LHCN-M2 (cell line): Measurements from ENCODE around the gene TTC12. TPM values are rescaled to one million over a fixed set of nuclear protein-coding genes. Genes with fewer than 3 reads are reported as not detected.

ENCODE experiments used
- DNase-seq: peaks from one replicate; pipeline ENCODE4 v3.0.0-alpha.2; 2012; ENCODE audit warnings: low read depth
- polyA plus RNA-seq: library from polyadenylated mRNA; unstranded; fragments of >200 nt; gene quantifications from one replicate; pipeline ENCODE4 v1.2.1, GENCODE V29; 2012; ENCODE audit warnings: missing spikeins
- total RNA-seq: library from RNA; depleted of rRNA; stranded (reverse); fragments of >200 nt; gene quantifications from 2 replicates; pipeline ENCODE4 v1.2.3, GENCODE V29; 2014; rRNA removed

TTC12 gene, protein sequence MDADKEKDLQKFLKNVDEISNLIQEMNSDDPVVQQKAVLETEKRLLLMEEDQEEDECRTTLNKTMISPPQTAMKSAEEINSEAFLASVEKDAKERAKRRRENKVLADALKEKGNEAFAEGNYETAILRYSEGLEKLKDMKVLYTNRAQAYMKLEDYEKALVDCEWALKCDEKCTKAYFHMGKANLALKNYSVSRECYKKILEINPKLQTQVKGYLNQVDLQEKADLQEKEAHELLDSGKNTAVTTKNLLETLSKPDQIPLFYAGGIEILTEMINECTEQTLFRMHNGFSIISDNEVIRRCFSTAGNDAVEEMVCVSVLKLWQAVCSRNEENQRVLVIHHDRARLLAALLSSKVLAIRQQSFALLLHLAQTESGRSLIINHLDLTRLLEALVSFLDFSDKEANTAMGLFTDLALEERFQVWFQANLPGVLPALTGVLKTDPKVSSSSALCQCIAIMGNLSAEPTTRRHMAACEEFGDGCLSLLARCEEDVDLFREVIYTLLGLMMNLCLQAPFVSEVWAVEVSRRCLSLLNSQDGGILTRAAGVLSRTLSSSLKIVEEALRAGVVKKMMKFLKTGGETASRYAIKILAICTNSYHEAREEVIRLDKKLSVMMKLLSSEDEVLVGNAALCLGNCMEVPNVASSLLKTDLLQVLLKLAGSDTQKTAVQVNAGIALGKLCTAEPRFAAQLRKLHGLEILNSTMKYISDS
- 14.0 and 15.2 TPM in 2 replicates for total RNA-seq
- polyA plus RNA-seq, result 8.1 TPM

DNA sequence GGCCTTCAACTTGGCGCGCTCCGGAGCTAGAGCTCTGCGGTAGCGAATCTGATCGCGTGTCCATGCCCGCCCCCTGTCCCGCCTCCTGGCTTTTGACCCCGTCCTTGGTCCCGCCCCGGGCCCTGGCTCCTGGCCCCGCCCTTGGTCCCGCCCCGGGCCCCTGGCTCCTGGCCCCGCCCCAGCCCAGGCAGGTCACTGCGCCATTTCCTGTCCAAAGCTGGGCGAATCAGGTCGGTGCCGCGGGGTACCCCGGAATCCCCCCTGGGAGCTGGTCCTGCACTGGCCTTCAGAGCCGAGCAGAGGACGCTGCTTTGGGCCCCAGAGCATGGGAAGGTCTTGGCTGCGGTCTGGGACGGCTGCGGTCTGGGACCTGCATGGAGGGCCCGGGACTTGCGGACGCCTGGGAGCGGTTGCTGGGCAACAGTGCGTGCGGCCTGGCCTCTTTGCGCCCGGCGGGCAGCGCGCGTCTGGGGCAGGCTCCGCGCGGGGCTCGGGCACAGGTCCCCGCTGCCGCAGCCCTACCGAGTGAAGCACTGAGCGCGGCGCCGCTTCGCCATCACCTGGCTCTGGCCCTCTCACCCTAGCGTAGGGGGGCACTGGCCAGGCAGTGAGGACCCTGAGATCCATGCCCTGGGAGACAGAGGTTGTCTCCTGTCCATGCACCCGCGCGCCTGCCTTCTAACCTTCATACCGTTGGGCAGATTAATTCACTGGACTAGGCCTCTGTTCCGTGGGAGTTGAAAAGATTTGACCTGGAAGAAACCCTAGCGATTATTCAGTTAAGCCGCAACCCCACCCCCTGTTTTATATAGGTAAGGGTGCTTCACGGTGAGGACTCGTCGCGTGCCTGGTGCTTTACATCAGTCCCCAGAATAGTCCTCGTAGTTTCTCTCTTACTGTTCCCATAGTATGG, at the start of gene TTC12:
TSS of gene TTC12 (plus strand) at position 195 of the 913 bp plus-strand sequence. CDS start 1,675 bp downstream, outside the sequence.
- peak; percentile 92 for DNase-seq

DNA sequence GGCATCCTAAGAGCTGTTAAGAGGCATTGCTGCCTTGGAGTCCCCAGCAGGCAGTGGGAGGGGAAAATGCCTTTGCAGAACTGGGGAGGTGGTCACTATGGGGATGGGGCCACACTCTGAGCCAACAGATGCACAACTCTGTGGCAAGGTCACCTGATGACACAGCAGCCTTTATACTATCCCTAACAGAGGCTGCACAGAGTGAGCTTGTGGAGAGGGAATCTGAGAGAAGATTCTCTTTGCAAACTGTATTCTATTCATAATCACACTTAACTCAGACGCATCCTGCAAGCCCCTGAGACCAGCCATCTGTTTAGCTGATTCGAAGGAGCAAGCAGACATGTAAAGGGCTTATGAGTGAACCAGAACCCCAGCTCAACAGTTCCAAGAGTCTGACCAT, 49.0 kb upstream of the TTC12 start:
- no peak for DNase-seq

DNA sequence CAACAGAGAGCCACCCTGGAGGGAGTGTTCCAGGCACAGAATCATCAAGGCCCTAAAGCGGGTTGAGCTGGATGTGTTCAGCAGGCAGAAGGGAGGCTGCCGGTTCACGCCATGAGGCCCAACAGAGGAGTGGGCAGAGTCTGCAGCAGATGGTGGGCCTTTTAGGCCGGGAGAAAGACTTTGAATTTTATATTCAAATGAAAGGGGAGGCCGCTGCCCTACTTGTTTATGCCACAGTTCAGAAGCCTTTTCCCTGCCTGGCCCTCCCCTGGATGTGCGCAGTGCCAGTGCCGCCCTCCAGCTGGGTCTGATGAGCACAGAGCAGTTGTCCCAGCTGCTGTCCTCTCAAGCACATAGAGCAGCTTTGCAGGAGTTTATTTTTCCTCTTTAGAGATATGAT, 46.9 kb upstream of the TTC12 start:
- no peak for DNase-seq

DNA sequence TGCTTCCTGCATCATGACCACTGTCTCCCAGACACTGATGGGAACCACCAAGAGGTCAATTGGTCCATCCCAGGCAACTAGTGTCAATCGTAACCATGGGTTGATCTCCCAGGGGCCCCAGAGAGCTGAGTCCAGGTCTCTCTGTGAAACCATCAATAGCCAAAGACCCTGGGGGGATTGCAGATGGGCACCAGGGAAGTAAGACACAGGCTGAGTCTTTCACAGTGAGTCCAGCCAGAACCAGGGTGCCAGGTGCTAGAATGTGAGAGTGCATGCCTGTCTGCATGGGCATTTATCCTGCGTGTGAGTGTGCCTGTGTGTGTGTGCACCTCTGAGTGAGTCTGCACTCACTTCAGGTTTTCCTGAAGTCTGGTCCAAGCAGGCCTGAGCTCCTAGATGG, 45.3 kb upstream of the TTC12 start:
- DNase-seq, result no peak

DNA sequence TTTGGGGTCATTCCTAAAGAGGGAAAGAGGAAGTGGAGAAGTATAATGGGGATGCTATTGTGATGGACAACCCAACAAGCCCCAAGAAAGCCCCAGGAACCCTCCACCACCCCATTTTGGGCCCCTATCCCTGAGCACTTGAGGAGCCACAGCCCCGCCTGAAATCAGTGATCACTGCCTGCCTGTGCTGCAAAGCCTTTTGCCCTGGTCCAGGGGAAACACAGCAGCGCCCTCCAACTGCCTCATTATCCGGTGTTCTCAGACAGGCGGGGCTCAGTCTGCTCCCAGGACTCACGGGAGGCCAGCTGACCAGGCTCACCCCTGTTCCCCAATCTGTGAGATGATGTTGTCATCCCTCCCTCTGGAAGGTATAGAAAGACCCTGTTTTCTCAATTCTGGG, 44.7 kb upstream of the TTC12 start:
- no peak for DNase-seq

DNA sequence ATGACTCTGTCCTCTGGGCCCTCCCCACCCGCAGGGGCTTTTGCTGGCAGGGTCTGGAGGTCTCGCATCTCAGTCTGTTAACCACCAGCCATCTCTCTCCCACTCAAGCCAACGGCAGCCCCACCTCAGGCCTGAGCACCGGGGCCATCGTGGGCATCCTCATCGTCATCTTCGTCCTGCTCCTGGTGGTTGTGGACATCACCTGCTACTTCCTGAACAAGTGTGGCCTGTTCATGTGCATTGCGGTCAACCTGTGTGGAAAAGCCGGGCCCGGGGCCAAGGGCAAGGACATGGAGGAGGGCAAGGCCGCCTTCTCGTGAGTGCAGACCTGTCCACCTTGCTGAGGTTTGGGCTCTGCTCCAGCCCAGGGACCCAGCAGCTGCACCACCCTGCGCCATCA, 44.3 kb upstream of the TTC12 start:
- no peak for DNase-seq

DNA sequence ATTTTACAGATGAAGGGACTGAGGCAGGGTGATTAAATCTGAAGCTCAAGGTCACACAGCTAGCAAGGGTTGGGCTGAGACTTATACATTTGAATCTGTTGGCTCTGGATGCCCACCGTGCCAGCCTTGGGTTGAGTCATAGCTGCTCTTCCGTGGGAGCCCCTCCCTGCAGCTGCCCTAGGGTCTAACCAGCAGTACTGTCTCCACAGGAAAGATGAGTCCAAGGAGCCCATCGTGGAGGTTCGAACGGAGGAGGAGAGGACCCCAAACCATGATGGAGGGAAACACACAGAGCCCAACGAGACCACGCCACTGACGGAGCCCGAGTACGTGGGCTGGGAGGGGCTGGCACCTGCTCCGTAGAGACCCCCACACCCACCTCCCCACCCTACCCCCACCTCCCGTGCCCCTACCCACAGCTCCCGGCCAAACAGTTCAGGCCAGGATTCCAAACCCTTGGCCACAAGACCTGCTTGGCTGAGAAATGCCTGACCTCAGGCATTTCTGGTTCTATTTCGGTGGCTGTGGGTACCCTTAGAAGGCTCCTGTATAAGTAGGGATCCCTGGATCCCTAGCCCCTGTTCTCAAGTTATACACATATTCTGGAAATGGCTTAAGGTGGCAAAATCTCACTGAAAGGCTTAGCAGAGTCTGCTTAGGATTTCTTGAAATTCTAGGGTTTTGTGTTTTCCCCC, 42.7 kb upstream of the TTC12 start:
- DNase-seq, result no peak

DNA sequence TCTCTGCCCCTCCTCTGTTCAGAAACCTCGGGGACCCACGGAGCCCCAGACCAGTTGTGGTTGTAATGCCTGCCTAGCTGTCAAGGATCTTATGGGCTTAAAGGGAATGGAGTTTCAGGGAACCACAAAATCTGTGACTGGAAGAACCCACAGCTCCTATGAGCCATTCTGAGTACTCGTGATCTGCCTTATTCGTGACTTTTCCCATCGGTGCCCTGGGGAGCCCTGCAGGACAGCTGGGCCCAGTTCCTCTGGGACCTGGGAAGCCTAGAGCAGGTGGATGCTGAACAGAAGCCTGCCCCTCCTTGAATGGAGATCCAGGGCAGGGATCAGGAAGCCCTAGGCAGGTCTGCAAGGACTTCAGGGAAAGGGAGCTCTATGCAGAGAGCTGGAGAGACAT, 42.1 kb upstream of the TTC12 start:
- peak; percentile 43 for DNase-seq

DNA sequence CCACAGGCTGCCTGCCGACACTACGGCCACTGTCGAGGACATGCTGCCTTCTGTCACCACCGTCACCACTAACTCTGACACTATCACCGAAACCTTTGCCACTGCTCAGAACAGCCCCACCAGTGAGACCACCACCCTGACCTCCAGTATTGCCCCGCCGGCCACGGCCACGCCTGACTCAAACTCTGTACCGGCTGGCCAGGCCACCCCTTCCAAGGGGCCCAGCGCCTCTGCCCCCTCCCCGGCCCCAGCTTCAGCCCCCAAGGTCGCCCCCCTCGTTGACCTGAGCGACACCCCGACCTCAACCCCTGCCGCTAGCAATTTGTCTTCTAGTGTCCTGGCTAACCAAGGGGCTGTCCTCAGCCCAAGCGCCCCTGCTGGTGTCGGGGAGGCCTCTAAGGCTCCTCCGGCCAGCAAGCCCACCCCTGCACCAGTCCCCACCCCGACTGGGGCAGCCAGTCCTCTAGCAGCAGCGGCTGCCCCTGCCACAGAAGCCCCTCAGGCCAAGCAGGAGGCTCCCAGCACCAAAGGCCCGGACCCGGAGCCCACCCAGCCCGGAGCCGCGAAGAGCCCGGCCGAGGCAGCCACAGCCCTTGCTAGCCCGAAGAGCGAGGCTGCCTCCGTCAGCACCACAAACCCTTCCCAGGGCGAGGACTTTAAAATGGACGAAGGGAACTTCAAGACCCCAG, 41.3 kb upstream of the TTC12 start:
- no peak for DNase-seq

DNA sequence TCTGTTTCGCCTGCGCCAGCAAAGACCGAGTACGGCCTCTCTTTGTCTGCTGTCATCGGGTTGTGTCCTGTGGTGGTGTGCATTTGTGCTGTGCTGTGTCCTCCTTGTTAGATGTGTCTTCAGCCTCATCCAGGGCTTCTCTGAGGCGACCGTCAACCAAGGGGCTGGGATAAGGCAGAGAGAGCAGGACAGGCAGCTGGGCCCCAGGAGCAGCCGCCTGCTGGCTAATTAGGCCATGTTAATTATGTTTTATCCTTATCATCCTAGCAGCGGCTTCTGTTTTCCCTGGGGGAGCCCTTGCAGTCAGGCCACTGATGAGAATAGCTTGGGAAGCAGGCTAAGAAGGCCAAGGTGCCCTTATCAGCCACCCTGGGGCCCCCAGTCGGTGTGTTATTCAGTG, 40.7 kb upstream of the TTC12 start:
- DNase-seq, result no peak

DNA sequence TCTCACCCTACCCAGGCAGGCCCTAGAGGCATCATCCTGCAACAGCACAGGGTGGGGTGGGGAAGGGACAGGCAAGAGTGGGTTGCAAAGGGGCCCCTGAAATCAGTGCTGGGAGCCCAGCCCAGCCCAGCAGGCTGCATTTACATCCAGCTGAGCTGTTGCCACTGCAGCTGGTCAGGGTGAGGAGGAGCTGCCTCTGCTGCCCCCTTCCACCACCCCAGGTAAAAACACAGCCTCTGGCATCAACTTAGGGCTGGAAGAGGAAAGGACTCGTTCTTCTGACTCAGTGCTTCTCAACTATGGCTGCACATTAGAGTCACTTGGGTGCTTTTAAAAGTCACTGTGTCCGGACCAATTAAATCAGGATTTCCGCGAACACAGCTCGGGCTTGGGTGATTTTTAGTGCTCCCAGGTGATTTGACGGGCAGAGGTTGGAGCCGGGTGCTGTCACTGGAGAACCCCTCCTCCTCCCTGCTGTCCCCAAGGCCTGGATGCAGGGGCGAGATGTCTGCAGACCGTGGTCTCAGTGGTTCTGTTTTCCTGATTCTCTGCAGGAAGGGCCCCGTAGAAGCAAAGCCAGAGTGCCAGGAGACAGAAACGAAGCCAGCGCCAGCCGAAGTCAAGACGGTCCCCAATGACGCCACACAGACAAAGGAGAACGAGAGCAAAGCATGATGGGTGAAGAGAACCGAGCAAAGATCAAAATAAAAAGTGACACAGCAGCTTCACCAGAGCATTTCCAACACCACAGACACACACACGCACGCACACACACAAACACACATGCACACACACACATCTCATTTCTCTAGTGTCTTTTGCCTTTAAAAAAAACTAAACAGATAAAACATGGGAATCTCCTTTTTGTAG, 39.4 kb upstream of the TTC12 start:
- peak; percentile 31 for DNase-seq

DNA sequence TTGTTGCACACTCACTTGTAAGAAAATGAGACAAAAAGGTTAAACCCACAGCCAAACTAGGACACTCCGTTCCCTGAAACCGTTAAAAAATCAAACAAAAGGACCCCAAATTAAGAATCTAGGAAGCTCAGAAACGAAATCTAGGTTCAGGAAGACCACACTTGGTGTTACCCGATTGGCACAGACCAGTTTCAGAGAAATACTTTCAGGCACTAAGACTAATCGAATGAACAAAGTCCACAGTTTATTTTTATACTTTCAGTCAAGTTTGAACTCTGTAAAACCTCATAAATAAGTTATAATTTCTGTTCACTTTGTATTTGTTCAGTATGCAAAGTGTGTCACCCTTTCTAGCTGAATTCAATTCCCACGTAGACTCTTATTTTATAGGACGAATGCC, 38.8 kb upstream of the TTC12 start:
- no peak for DNase-seq

DNA sequence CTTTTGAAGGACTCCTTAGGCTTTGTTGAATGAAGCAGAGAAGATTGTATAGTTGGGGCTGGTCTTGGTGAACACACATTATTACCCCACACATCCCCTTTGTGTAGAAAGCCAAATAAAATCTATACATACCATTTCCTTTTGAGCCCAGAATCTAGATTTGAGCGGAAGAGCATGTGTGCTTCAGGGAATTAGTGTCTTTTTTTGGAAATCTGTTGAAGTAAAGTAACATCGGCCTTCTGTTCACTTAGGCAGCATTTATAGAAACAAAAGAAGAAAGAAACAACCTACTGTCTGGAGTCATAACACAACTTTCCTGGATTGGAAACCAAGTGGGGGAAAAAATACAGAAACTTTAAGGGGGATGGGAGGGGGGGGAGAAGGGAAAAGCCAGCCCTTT, 37.9 kb upstream of the TTC12 start:
- DNase-seq, result no peak

DNA sequence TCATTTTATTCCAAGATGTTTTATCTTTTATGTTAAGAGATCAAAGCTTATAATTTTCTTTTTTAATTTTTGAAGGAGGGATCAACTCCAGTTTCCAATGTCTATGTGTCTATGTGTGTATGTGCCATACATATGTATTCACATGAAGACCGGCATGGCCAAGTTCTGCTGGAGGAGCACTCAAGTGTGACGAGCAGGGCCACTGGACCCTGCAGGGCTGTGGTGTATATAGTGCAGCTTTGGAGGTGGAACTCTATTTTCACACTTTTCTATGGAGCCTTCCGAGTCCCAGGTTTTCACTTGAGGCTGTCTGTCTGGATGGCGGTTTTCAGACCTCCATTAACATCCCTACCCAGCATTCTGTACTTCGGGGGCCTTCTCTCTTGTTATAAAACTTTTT, 36.5 kb upstream of the TTC12 start:
- no peak for DNase-seq

DNA sequence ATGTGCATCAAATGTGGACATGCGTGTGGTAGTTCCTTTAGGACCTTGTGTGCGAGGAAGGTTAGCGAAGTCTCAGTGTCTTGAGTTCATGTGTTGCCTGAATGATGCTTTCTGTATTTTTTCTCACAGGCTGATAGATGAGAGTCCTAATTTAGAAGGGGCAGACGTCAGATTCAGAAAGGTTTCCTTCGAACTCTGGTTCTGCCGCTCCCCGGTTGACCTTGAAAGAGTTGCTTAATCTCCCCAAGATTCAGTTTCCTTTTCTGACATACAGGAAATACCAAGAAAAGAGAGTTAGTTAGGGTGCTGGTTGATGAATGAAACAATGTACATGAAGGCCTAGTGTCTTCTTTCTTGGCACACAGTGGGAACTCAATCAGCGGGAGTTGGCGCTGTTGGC, 35.9 kb upstream of the TTC12 start:
- DNase-seq, result no peak

DNA sequence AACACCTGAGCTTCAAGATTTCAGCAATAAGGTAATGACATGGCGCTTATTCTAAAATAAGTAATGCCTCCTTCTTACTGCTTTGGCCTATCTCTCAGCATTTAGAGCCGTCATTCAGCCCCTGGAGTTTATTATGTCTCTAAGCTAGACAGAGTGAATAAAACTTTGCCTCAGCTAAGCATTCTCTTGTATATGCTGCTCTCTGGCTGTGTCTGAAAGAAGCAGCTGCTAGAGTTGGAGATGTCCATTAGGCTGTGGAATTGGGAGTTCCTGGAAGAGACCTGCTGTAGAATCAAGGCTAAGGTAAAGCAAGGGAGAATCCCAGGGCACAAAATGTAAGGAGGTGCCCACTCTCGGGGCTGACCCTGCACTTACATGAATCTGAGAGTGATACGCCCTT, 35.5 kb upstream of the TTC12 start:
- no peak for DNase-seq

DNA sequence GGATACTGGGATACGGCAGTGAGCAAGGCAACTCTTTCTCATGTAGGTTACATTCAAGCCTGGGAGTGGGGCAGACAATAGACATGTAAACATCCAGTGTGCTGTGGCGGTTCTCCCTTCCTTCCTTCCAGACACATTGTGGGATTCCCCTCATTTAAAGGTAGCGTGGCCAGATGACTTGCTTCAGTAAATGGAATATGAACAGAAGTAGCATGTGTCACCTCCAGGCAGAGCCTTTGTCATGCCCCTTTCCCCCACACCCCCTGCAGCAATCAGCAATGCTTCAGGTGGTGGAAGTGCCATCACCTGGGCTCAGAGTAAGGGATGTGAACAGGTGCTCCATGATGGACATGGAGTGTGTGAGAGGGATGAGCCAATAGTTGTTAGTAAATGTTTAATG, 34.8 kb upstream of the TTC12 start:
- no peak for DNase-seq

DNA sequence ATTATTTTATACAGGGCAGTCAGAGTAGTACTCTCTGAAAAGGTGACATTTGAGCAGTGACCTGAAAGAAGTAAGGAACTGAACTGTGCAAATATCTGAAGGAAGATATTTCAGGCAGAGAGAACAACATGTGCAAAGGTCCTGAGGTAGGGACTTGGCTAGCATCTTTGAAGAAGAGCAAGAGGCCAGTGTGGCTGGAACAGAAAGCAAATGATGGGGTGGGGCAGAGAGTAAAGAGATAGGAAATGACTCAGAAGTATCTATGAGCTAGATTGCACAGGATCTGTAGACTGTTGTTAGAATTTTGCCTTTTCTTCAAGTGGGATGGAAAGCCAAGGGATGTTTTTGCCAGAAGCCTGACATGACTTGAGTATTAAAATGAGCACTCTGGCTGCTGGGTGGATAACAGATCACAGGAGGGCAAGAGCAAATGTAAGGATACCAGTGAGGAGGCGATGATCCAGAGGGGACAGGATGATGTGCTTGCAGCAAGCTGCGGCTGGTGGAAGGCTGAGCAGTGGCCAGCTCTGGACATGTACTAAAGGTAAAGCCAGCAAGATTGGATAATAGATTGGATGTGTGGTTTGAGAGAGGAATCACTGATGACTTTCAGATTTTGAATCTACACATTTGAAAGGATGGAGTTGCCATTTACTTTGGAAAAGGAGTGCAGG, 33.2 kb upstream of the TTC12 start:
- peak; percentile 12 for DNase-seq

DNA sequence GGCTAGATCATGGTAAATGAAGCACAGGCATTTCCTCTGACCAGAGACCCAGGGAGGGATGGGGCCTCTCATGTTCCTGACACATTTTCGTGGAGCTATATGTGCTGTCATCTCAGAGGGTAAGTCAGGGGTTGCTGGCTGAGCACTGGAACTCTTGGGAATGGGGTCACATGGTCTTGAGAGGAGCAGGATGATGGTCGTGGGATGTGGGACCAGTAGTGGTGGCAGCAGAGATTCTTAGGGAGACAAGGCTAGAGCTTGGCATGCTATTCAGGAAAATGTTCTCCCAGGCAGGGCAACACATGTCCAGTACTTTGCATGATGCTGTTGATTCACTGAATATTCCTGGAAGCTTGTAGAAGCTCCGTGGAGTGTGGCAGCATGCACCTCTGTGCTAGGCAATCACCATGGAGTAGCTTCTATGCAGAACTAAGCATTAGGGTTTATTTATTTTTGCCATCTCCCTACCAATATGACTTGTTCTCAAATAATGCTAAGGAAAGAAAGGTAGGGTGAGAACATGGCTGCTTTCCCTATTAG, 31.4 kb upstream of the TTC12 start:
- no peak for DNase-seq
